GM12801 (cell line): Measurements from ENCODE around the gene DDX51.

Experiments
- CTCF ChIP-seq: IDR thresholded peaks from one replicate; pipeline ENCODE4 v1.5.1; 2011; ENCODE audit warnings: control low read depth; ENCODE audit not compliant: insufficient read length; ENCODE audit errors: extremely low read depth

The DDX51 gene

GRCh38 chr12:132114667-132115066 lies 29.5 kb downstream of the DDX51 start:
- TF ChIP-seq CTCF = no peak

- TF ChIP-seq CTCF = no peak
Measured at GRCh38 chr12:132111654-132112304, 32.3 kb downstream of the DDX51 start.

- TF ChIP-seq CTCF = no peak
Measured at GRCh38 chr12:132110677-132111076, 33.4 kb downstream of the DDX51 start.

GRCh38 chr12:132109741-132110140 lies 34.4 kb downstream of the DDX51 start:
- TF ChIP-seq CTCF = no peak

GRCh38 chr12:132108211-132108832 lies 35.8 kb downstream of the DDX51 start:
- TF ChIP-seq CTCF = no peak

- no peak for TF ChIP-seq CTCF
Measured at GRCh38 chr12:132106921-132107320, 37.2 kb downstream of the DDX51 start.

- no peak for TF ChIP-seq CTCF
Measured at GRCh38 chr12:132105467-132105866, 38.7 kb downstream of the DDX51 start.
